HG03045 (cell line): Measurements from ENCODE around the gene VEGFD.
"Not testable (repeated sequence)": the region's sequence is repeated elsewhere in the genome, so short reads cannot be mapped to it uniquely, and the experiment has no call there.

Experiments used
- ATAC-seq: cut with Tn5 transposase; IDR thresholded peaks from one replicate; pipeline ENCODE4 v1.9.1; 2021; ENCODE audit warnings: mild to moderate bottlenecking, moderate library complexity; ENCODE audit not compliant: unreplicated experiment

Gene VEGFD

DNA sequence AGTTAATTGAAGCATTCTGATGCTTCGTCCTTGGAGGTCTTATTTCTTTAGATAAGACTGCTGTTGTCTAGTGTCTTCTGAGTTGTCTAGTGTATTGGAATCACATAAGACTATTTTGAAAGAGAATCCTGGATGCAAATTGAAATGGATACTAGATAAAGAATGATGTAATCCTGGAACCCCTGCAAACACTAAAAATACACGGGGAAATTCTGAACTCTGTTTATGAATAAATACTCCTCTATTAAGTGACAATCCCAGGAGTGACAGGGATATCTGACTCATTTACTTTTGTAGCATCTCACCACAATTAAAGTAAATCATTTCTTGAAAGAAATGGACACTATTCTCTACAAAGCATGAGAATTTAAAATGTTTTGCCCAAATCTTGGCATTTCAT, 69.7 kb downstream of the VEGFD start:
- no peak for ATAC-seq

- ATAC-seq, result no peak
These were observed 73.1 kb downstream of the VEGFD start for GRCh38 chrX:15311119-15311518.

DNA sequence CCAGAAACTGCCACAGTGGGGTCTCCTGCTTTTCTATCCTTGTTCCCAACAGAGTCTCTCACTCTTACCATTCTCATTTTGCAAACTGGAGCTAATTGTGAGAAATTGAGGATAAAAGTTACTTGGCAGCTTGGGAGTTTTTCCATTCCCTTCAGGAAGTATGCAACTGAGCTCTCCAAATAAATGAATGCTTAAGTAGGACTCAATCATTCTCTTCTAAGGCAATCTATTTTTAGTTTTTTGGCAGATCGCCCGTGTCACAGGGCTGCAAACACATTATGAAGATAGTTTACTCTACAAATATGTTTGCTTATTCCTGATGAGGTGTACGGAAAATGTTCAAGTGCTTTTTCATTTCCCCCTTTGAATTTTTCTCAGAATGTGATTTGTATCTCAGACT, 74.1 kb downstream of the VEGFD start:
- no peak for ATAC-seq

DNA sequence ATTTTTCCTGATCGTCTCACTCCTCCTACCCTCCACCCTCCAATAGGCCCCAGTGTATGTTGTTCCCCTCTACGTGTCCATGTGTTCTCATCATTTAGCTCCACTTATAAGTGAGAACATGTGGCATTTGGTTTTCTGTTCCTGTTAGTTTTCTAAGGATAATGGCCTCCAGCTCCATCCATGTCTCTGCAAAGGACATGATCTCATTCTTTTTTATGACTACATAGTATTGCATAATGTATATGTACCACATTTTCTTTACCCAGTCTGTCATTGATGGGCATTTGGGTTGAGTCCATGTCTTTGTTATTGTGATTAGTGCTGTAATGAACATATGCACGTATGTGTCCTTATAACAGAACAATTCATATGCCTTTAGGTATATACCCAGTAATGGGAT, 78.3 kb downstream of the VEGFD start:
- not testable (repeated sequence) for ATAC-seq

GRCh38 chrX:15301924-15302323, 82.3 kb downstream of the VEGFD start:
- ATAC-seq, result no peak

- ATAC-seq, result no peak
These were observed 84.0 kb downstream of the VEGFD start for GRCh38 chrX:15299941-15300851.

DNA sequence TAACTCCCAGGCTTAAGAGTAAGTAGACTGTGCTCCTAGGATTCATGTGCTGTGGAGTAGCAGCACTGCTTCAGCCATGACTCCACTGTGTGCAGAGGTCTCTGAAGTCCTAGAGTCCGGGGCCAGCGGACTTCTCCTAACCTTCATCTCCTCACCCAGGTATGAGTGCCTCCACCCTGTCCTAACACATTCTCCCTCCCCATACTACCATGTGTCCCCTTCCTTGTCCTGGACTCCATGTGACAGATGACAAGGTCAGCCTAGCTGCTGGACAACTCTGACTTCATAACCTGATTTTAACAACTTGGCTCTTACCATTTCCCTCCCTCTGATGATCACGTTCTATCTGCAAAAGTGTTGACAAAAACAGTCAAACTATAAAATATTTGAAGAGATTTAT, 85.4 kb downstream of the VEGFD start:
- ATAC-seq, result no peak

- ATAC-seq, result no peak
These were observed 86.0 kb downstream of the VEGFD start for GRCh38 chrX:15298201-15298600.
